ENCODE results near the gene INTS6. TPM values are rescaled to one million over a fixed set of nuclear protein-coding genes. Genes with fewer than 3 reads are reported as not detected.

The INTS6 gene
- total RNA-seq, 1 donor from 2014 or later = 73.7 TPM

- intact Hi-C loops (cut with micrococcal nuclease) = no loop called here
Observed at GRCh38 chr13:51348069-51348967, 104.5 kb downstream of the INTS6 start.

- intact Hi-C loops (cut with micrococcal nuclease) = no loop called here
Observed at GRCh38 chr13:51347099-51347498, 105.7 kb downstream of the INTS6 start.

- intact Hi-C loops (cut with micrococcal nuclease) = no loop called here
Observed at GRCh38 chr13:51346397-51346796, 106.4 kb downstream of the INTS6 start.

- intact Hi-C loops (cut with micrococcal nuclease) = no loop called here
Observed at GRCh38 chr13:51343475-51343874, 109.4 kb downstream of the INTS6 start.

- intact Hi-C loops (cut with micrococcal nuclease) = no loop called here
Observed at GRCh38 chr13:51342706-51343105, 110.1 kb downstream of the INTS6 start.

- intact Hi-C loops (cut with micrococcal nuclease) = no loop called here
Observed at GRCh38 chr13:51341791-51342190, 111.0 kb downstream of the INTS6 start.

GRCh38 chr13:51341232-51341631 lies 111.6 kb downstream of the INTS6 start:
- intact Hi-C loops (cut with micrococcal nuclease) = no loop called here

GRCh38 chr13:51339952-51340732 lies 112.7 kb downstream of the INTS6 start:
- intact Hi-C loops (cut with micrococcal nuclease) = no loop called here

- intact Hi-C loops (cut with micrococcal nuclease) = no loop called here
Observed at GRCh38 chr13:51339354-51339753, 113.5 kb downstream of the INTS6 start, which contains the start of gene SERPINE3. Gene SERPINE3 (plus strand): TSS chr13:51339691. CDS start chr13:51341092, 1,401 bp downstream.

- intact Hi-C loops (cut with micrococcal nuclease) = no loop called here
Observed at GRCh38 chr13:51336746-51337145, 116.1 kb downstream of the INTS6 start.

GRCh38 chr13:51333826-51334225 lies 119.0 kb downstream of the INTS6 start:
- intact Hi-C loops (cut with micrococcal nuclease) = no loop called here

- intact Hi-C loops (cut with micrococcal nuclease) = no loop called here
Observed at GRCh38 chr13:51333421-51333820, 119.4 kb downstream of the INTS6 start.

GRCh38 chr13:51332566-51333361 lies 120.1 kb downstream of the INTS6 start:
- intact Hi-C loops (cut with micrococcal nuclease) = no loop called here

- intact Hi-C loops (cut with micrococcal nuclease) = no loop called here
Observed at GRCh38 chr13:51331354-51331861, 121.4 kb downstream of the INTS6 start.

GRCh38 chr13:51330791-51331190 lies 122.0 kb downstream of the INTS6 start:
- intact Hi-C loops (cut with micrococcal nuclease) = no loop called here

GRCh38 chr13:51329606-51330005 lies 123.2 kb downstream of the INTS6 start:
- intact Hi-C loops (cut with micrococcal nuclease) = loop anchor here (5.0 kb wide), 1 partner anchor 243 kb away; no protein-coding TSS in a partner anchor

GRCh38 chr13:51328488-51328887 lies 124.3 kb downstream of the INTS6 start:
- intact Hi-C loops (cut with micrococcal nuclease) = loop anchor here (5.0 kb wide), 1 partner anchor 244 kb away; no protein-coding TSS in a partner anchor

- intact Hi-C loops (cut with micrococcal nuclease) = loop anchor here (5.0 kb wide), 1 partner anchor 244 kb away; no protein-coding TSS in a partner anchor
Observed at GRCh38 chr13:51327961-51328360, 124.9 kb downstream of the INTS6 start.

- intact Hi-C loops (cut with micrococcal nuclease) = loop anchor here (5.0 kb wide), 1 partner anchor 246 kb away; no protein-coding TSS in a partner anchor
Observed at GRCh38 chr13:51326777-51327176, 126.1 kb downstream of the INTS6 start.

- intact Hi-C loops (cut with micrococcal nuclease) = loop anchor here (5.0 kb wide), 1 partner anchor 246 kb away; no protein-coding TSS in a partner anchor
Observed at GRCh38 chr13:51325837-51326236, 127.0 kb downstream of the INTS6 start.
